Measurements from ENCODE around the gene CES1.
"Not testable (repeated sequence)": the region's sequence is repeated elsewhere in the genome, so short reads cannot be mapped to it uniquely, and the experiment has no call there.

CES1 gene

GRCh38 chr16:55790240-55790639 lies 42.7 kb downstream of the CES1 start:
- DNase-seq, result peak in 1 of 5 donors; percentile 0

GRCh38 chr16:55782793-55783091 lies 50.2 kb downstream of the CES1 start:
- not testable (repeated sequence) for DNase-seq

- DNase-seq, result not testable (repeated sequence)
Measured at GRCh38 chr16:55782091-55782792, 50.7 kb downstream of the CES1 start.

- not testable (repeated sequence) for DNase-seq
Measured at GRCh38 chr16:55781456-55781855, 51.4 kb downstream of the CES1 start.

- not testable (repeated sequence) for DNase-seq
Measured at GRCh38 chr16:55780095-55780407, 52.8 kb downstream of the CES1 start.

GRCh38 chr16:55779402-55780094 lies 53.3 kb downstream of the CES1 start:
- DNase-seq, result no peak

- no peak for DNase-seq
Measured at GRCh38 chr16:55778757-55779156, 54.1 kb downstream of the CES1 start.

GRCh38 chr16:55775857-55776256 lies 57.0 kb downstream of the CES1 start:
- no peak for DNase-seq

- DNase-seq, result no peak
Measured at GRCh38 chr16:55773859-55774549, 58.9 kb downstream of the CES1 start.

GRCh38 chr16:55765161-55765560 lies 67.7 kb downstream of the CES1 start:
- no peak for DNase-seq

- DNase-seq, result peak in 1 of 5 donors; percentile 0
Measured at GRCh38 chr16:55760310-55761001, 72.4 kb downstream of the CES1 start.

GRCh38 chr16:55759965-55760309 lies 73.0 kb downstream of the CES1 start:
- not testable (repeated sequence) for DNase-seq

- not testable (repeated sequence) for DNase-seq
Measured at GRCh38 chr16:55757595-55758527, 75.0 kb downstream of the CES1 start.

GRCh38 chr16:55756963-55757362 lies 75.9 kb downstream of the CES1 start:
- no peak for DNase-seq

GRCh38 chr16:55754056-55754455 lies 78.8 kb downstream of the CES1 start:
- DNase-seq, result no peak

- DNase-seq, result peak in 1 of 5 donors; percentile 73
Measured at GRCh38 chr16:55753145-55753631, 79.7 kb downstream of the CES1 start.

All from T-helper 1 cell (primary cell).